Activated naive CD4-positive, alpha-beta T cell treated with Interleukin-2 at 50 U/mL for 16 hours (primary cell): Measurements from ENCODE around the gene NUP98.
"Not testable (repeated sequence)": the region's sequence is repeated elsewhere in the genome, so short reads cannot be mapped to it uniquely, and the experiment has no call there.

Experiments used
- DNase-seq: peaks from one replicate; pipeline ENCODE4 v3.0.0-alpha.2; 2020

Gene NUP98

GRCh38 chr11:3796346-3796745, 1.0 kb downstream of the NUP98 start:
- no peak for DNase-seq

- DNase-seq, result no peak
Observed at GRCh38 chr11:3796002-3796311, 1.4 kb downstream of the NUP98 start.

GRCh38 chr11:3795131-3796001, 2.0 kb downstream of the NUP98 start:
- DNase-seq, result no peak

- DNase-seq, result not testable (repeated sequence)
Observed at GRCh38 chr11:3794387-3794786, 3.0 kb downstream of the NUP98 start.

GRCh38 chr11:3786781-3787428, 10.4 kb downstream of the NUP98 start:
- DNase-seq, result no peak

- DNase-seq, result no peak
Observed at GRCh38 chr11:3783611-3784010, 13.7 kb downstream of the NUP98 start.

- no peak for DNase-seq
Observed at GRCh38 chr11:3782963-3783362, 14.4 kb downstream of the NUP98 start.

GRCh38 chr11:3781423-3781822, 15.9 kb downstream of the NUP98 start:
- DNase-seq, result no peak

- DNase-seq, result no peak
Observed at GRCh38 chr11:3775736-3776406, 21.5 kb downstream of the NUP98 start.

GRCh38 chr11:3773180-3773579, 24.2 kb downstream of the NUP98 start:
- no peak for DNase-seq

GRCh38 chr11:3767536-3767935, 29.8 kb downstream of the NUP98 start:
- DNase-seq, result no peak

GRCh38 chr11:3766836-3767235, 30.5 kb downstream of the NUP98 start:
- not testable (repeated sequence) for DNase-seq

GRCh38 chr11:3764266-3764665, 33.1 kb downstream of the NUP98 start:
- no peak for DNase-seq

- DNase-seq, result no peak
Observed at GRCh38 chr11:3755151-3755550, 42.2 kb downstream of the NUP98 start.

GRCh38 chr11:3753110-3753509, 44.2 kb downstream of the NUP98 start:
- no peak for DNase-seq

GRCh38 chr11:3747704-3748103, 49.6 kb downstream of the NUP98 start:
- no peak for DNase-seq

GRCh38 chr11:3745161-3745560, 52.2 kb downstream of the NUP98 start:
- no peak for DNase-seq

- DNase-seq, result no peak
Observed at GRCh38 chr11:3738723-3739122, 58.6 kb downstream of the NUP98 start.

GRCh38 chr11:3738241-3738640, 59.1 kb downstream of the NUP98 start:
- no peak for DNase-seq

- no peak for DNase-seq
Observed at GRCh38 chr11:3737386-3737933, 59.9 kb downstream of the NUP98 start.

- DNase-seq, result no peak
Observed at GRCh38 chr11:3736816-3737215, 60.5 kb downstream of the NUP98 start.

GRCh38 chr11:3735827-3736226, 61.5 kb downstream of the NUP98 start:
- no peak for DNase-seq

- DNase-seq, result no peak
Observed at GRCh38 chr11:3732671-3733436, 64.5 kb downstream of the NUP98 start.
